Peyer's patch (tissue), 4 donors: ENCODE data around the gene PCBP3.

Source experiments
- CTCF ChIP-seq, 6 experiments: fragments of 450-650 bp in 4 of 6; fragments of 200-600 bp in 2 of 6; sonication (generic) in 1 of 6; IDR thresholded peaks; one replicate each; pipeline ENCODE4 v1.5.1; 2017 to 2019; ENCODE audit warnings: antibody characterized with exemption in 6 of 6, mild to moderate bottlenecking in 3 of 6, moderate library complexity in 1 of 6
- POLR2A ChIP-seq, 2 donors: fragments of 450-650 bp; IDR thresholded peaks; one replicate each; pipeline ENCODE4 v1.5.1; 2017; ENCODE audit warnings: antibody characterized with exemption in 2 of 2, mild to moderate bottlenecking in 2 of 2, moderate library complexity in 2 of 2

GRCh38 chr21:45894450-45894825, 250.9 kb downstream of the PCBP3 start:
- TF ChIP-seq POLR2A (IDR thresholded peaks at IDR 0.05): no peak
- no peak for TF ChIP-seq CTCF (IDR thresholded peaks at IDR 0.05)
